Measurements from ENCODE around the gene DSEL. TPM values are rescaled to one million over a fixed set of nuclear protein-coding genes. Genes with fewer than 3 reads are reported as not detected.
A peak's percentile ranks its signal among the peaks of the same experiment; 100 is the strongest.

The DSEL gene
- total and polyA plus RNA-seq, 9 donors: 4.0 to 17.9 (median 9.0) TPM

DNA sequence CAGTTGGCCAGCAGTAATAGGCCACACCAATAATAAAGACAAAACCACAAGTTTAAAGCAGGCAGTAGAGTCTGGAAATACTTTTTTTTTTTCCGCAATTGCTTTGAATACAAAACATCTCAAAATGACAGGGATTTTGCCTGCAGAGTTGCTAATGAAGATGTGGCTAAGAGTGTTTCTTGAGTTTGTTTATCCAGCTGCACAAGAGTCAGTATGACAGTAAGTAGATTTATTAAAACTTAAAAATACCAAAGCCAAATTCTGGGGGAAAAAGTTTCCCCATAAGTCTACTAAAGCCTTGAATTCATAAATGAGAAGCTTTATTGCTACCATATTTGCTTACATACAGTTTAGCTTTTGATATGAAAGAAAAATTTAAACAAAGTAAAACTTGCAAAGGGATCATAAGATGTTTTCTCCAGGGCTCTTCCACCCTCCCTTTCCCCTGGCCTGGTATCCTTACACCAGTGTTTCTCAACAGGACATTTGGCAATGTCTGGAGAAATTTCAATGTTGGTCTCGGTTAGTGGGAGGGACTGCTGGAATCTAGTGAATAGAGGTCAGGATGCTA is 3.9 kb upstream of the DSEL start:
- WGBS (ENCODE audit: insufficient coverage): no CpG with 5 or more reads among the region's 2 CpGs
- Histone ChIP-seq H3K36me3 (ENCODE audit: control insufficient read depth, insufficient read depth, low read length) (no peaks in the 10 kb centered on the region), H3K4me3 (ENCODE audit: low read length) (no peak overlapping the region), H3K4me1 (ENCODE audit: control insufficient read depth, insufficient read depth, low read length) (peaks cover 7% of the 10 kb centered on the region), H3K9me3 (replicated peaks; ENCODE audit: control insufficient read depth, low read depth, low read length) (no peaks in the 10 kb centered on the region), H3K27ac (ENCODE audit: low read length) (peak overlapping the region; percentile 48), H3K27me3 (ENCODE audit: control insufficient read depth, insufficient read depth, low read length) (no peaks in the 10 kb centered on the region)
- peak; percentile 88 for DNase-seq

DNA sequence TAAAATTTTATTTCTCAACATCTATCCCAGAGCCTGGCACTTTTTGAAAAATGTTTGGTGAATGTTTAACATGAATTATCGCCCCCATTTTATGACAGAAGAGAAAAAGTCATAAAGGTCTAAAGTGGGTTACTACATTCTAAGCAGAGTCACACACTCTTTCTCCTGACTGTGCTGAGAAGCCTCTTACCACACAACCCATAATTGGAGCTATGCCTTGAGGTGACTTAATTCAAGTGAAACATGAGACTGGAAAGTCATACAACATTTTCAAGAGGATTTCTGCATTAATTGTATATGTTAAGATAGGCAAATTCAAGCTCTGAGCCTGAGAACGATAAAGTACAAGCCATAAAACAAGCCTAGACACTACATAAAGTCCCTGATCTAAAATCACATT is 3.1 kb upstream of the DSEL start:
- Histone ChIP-seq H3K36me3 (ENCODE audit: control insufficient read depth, insufficient read depth, low read length) (no peaks in the 10 kb centered on the region), H3K27me3 (ENCODE audit: control insufficient read depth, insufficient read depth, low read length) (no peaks in the 10 kb centered on the region), H3K4me3 (ENCODE audit: low read length) (no peak overlapping the region), H3K27ac (ENCODE audit: low read length) (peak overlapping the region; percentile 13), H3K4me1 (ENCODE audit: control insufficient read depth, insufficient read depth, low read length) (peaks cover 7% of the 10 kb centered on the region), H3K9me3 (replicated peaks; ENCODE audit: control insufficient read depth, low read depth, low read length) (no peaks in the 10 kb centered on the region)
- DNase-seq: peak; percentile 80
- no CpG with 5 or more reads among the region's 2 CpGs for WGBS (ENCODE audit: insufficient coverage)

DNA sequence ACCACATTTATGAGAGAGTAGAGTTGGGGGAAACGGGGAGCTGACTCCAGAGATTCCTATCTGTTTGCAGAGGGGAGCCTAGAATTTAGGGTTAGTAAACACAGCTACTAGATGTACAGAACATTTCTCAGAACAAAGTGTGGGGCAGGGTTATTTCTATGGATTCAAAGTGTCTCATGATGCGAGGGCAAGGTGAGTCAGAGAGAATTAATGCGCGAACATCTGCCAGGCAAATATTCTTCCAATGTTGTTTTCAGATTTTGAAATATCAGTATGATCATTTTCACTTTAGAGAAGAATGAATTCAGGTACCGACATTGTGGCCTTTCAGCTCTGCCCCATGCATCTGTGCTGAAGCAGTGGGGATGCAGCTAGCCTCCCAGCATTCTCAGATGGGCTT is 2.0 kb upstream of the DSEL start:
- DNase-seq: no peak
- Histone ChIP-seq H3K9me3 (replicated peaks; ENCODE audit: control insufficient read depth, low read depth, low read length) (no peaks in the 10 kb centered on the region), H3K36me3 (ENCODE audit: control insufficient read depth, insufficient read depth, low read length) (peaks cover 3% of the 10 kb centered on the region), H3K27ac (ENCODE audit: low read length) (no peak overlapping the region), H3K27me3 (ENCODE audit: control insufficient read depth, insufficient read depth, low read length) (no peaks in the 10 kb centered on the region), H3K4me1 (ENCODE audit: control insufficient read depth, insufficient read depth, low read length) (peaks cover 7% of the 10 kb centered on the region), H3K4me3 (ENCODE audit: low read length) (no peak overlapping the region)
- 90% methylated on average over 1 of the region's 5 CpGs for WGBS (ENCODE audit: insufficient coverage)

DNA sequence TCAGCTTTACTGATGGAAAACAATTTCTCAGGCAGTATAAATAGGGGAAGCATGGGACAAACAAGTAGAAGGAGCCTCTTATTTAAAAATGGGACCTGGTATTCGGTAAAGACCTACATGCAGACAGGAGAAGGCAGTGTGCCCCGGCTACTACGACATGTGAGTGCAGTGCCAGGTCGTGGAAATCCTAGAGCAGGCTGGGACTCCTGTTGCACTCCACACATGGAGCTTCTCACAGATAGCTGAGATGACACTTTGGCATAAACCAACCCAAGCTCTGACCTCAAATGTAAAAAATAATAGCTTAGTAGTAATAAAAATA is 885 bp upstream of the DSEL start:
- H3K4me1 ChIP-seq (ENCODE audit: control insufficient read depth, insufficient read depth, low read length): peaks cover 7% of the 10 kb centered on the region
- H3K36me3 ChIP-seq (ENCODE audit: control insufficient read depth, insufficient read depth, low read length): peaks cover 3% of the 10 kb centered on the region
- H3K9me3 ChIP-seq (replicated peaks; ENCODE audit: control insufficient read depth, low read depth, low read length): no peaks in the 10 kb centered on the region
- H3K4me3 ChIP-seq (ENCODE audit: low read length): peak overlapping the region; percentile 59
- H3K27ac ChIP-seq (ENCODE audit: low read length): peak overlapping the region; percentile 96
- H3K27me3 ChIP-seq (ENCODE audit: control insufficient read depth, insufficient read depth, low read length): no peaks in the 10 kb centered on the region
- peak; percentile 70 for DNase-seq
- WGBS (ENCODE audit: insufficient coverage): 18% methylated on average over 2 of the region's 4 CpGs

- Histone ChIP-seq H3K4me3 (ENCODE audit: low read length) (peak overlapping the region; percentile 90), H3K9me3 (replicated peaks; ENCODE audit: control insufficient read depth, low read depth, low read length) (no peaks in the 10 kb centered on the region), H3K36me3 (ENCODE audit: control insufficient read depth, insufficient read depth, low read length) (peaks cover 7% of the 10 kb centered on the region), H3K27ac (ENCODE audit: low read length) (peak overlapping the region; percentile 94), H3K4me1 (ENCODE audit: control insufficient read depth, insufficient read depth, low read length) (peaks cover 7% of the 10 kb centered on the region), H3K27me3 (ENCODE audit: control insufficient read depth, insufficient read depth, low read length) (no peaks in the 10 kb centered on the region)
- DNase-seq: peak; percentile 96
- WGBS (ENCODE audit: insufficient coverage): under 1% methylated on average over 51 of the region's 53 CpGs
These were observed 480 bp downstream of the DSEL start for GRCh38 chr18:67515942-67516538.

- DNase-seq: no peak
- Histone ChIP-seq H3K4me1 (ENCODE audit: control insufficient read depth, insufficient read depth, low read length) (peaks cover 5% of the 10 kb centered on the region), H3K27me3 (ENCODE audit: control insufficient read depth, insufficient read depth, low read length) (no peaks in the 10 kb centered on the region), H3K36me3 (ENCODE audit: control insufficient read depth, insufficient read depth, low read length) (peaks cover 7% of the 10 kb centered on the region), H3K27ac (ENCODE audit: low read length) (no peak overlapping the region), H3K4me3 (ENCODE audit: low read length) (peak overlapping the region; percentile 90), H3K9me3 (replicated peaks; ENCODE audit: control insufficient read depth, low read depth, low read length) (no peaks in the 10 kb centered on the region)
- no CpG with 5 or more reads among the region's 6 CpGs for WGBS (ENCODE audit: insufficient coverage)
These were observed 1.5 kb downstream of the DSEL start for GRCh38 chr18:67514901-67515540.

DNA sequence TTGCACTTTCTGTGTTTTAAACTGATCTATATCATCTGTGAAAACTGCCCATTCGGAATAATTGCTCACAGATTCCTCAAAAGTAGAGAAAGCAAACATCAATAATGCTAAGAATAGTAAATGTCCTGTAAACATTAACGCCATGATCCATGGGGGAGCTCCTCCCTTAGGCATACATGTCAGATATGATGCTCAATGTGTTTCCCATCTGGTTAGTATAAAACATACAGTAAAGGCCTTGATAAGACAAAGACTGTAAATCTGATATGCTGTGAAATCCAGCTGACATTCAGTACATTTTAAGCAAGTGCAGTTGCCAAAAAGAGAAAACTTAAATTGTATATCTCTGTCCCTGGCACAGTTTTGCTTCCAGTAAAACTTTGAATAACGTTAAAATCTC is 2.1 kb downstream of the DSEL start:
- H3K27ac ChIP-seq (ENCODE audit: low read length): no peak overlapping the region
- DNase-seq: no peak
- H3K4me3 ChIP-seq (ENCODE audit: low read length): no peak overlapping the region
- peaks cover 7% of the 10 kb centered on the region for H3K36me3 ChIP-seq (ENCODE audit: control insufficient read depth, insufficient read depth, low read length)
- H3K4me1 ChIP-seq (ENCODE audit: control insufficient read depth, insufficient read depth, low read length): peaks cover 5% of the 10 kb centered on the region
- WGBS (ENCODE audit: insufficient coverage): no CpG with 5 or more reads among the region's 3 CpGs
- H3K27me3 ChIP-seq (ENCODE audit: control insufficient read depth, insufficient read depth, low read length): no peaks in the 10 kb centered on the region
- H3K9me3 ChIP-seq (replicated peaks; ENCODE audit: control insufficient read depth, low read depth, low read length): no peaks in the 10 kb centered on the region

DNA sequence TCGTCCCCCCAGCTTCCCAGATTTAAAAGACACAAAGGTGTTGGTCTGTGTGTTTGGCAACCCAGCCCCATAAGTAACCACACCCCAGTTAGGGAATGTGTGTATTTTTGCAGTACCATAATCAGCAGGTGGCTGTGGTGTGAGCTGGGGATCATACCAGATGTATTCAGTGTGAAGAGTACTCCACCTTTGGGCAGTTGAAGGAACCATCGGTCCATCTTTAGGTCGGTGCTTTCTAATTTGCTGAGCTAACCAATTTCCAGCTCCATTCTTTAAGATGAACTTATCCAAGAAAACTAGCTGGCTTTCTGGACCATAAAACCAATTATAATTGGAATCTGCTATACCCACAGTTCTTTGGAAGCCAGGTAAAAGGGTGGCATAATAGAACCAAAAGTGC is 3.2 kb downstream of the DSEL start:
- Histone ChIP-seq H3K4me1 (ENCODE audit: control insufficient read depth, insufficient read depth, low read length) (peaks cover 5% of the 10 kb centered on the region), H3K4me3 (ENCODE audit: low read length) (no peak overlapping the region), H3K9me3 (replicated peaks; ENCODE audit: control insufficient read depth, low read depth, low read length) (no peaks in the 10 kb centered on the region), H3K27me3 (ENCODE audit: control insufficient read depth, insufficient read depth, low read length) (no peaks in the 10 kb centered on the region), H3K27ac (ENCODE audit: low read length) (no peak overlapping the region), H3K36me3 (ENCODE audit: control insufficient read depth, insufficient read depth, low read length) (peaks cover 7% of the 10 kb centered on the region)
- DNase-seq: no peak
- WGBS (ENCODE audit: insufficient coverage): 100% methylated on average over 2 of the region's 3 CpGs

DNA sequence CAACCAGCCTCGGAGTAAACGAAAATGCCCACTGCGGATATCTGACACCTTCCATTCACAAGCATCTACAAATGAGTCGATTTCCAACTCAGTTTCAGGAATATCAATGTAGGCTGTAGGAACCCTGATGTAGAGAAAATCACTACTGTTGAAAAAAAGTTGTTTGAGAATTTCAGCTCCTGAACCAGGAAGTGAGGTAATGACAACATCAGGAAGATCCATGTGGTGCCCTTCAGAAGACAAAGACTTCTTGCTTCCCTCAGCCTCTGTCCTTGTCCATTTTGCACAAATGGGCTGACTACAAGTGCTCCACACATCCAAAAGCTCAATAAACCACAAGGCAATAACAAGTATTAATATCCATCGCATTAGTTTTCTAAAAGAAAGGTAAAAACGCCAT is 4.7 kb downstream of the DSEL start:
- Histone ChIP-seq H3K27ac (ENCODE audit: low read length) (no peak overlapping the region), H3K9me3 (replicated peaks; ENCODE audit: control insufficient read depth, low read depth, low read length) (no peaks in the 10 kb centered on the region), H3K4me1 (ENCODE audit: control insufficient read depth, insufficient read depth, low read length) (no peaks in the 10 kb centered on the region), H3K27me3 (ENCODE audit: control insufficient read depth, insufficient read depth, low read length) (no peaks in the 10 kb centered on the region), H3K36me3 (ENCODE audit: control insufficient read depth, insufficient read depth, low read length) (peaks cover 7% of the 10 kb centered on the region), H3K4me3 (ENCODE audit: low read length) (no peak overlapping the region)
- WGBS (ENCODE audit: insufficient coverage): no CpG with 5 or more reads among the region's 6 CpGs
- DNase-seq: no peak

- Histone ChIP-seq H3K4me3 (ENCODE audit: low read length) (no peak overlapping the region), H3K9me3 (replicated peaks; ENCODE audit: control insufficient read depth, low read depth, low read length) (no peaks in the 10 kb centered on the region), H3K36me3 (ENCODE audit: control insufficient read depth, insufficient read depth, low read length) (peaks cover 7% of the 10 kb centered on the region), H3K4me1 (ENCODE audit: control insufficient read depth, insufficient read depth, low read length) (no peaks in the 10 kb centered on the region), H3K27me3 (ENCODE audit: control insufficient read depth, insufficient read depth, low read length) (no peaks in the 10 kb centered on the region), H3K27ac (ENCODE audit: low read length) (no peak overlapping the region)
- DNase-seq: no peak
- no CpG with 5 or more reads among the region's 3 CpGs for WGBS (ENCODE audit: insufficient coverage)
These were observed 5.7 kb downstream of the DSEL start for GRCh38 chr18:67510831-67511230.
